ENCODE data around the gene TRMO.
"Not testable (repeated sequence)": the region's sequence is repeated elsewhere in the genome, so short reads cannot be mapped to it uniquely, and the experiment has no call there.

TRMO gene

DNA sequence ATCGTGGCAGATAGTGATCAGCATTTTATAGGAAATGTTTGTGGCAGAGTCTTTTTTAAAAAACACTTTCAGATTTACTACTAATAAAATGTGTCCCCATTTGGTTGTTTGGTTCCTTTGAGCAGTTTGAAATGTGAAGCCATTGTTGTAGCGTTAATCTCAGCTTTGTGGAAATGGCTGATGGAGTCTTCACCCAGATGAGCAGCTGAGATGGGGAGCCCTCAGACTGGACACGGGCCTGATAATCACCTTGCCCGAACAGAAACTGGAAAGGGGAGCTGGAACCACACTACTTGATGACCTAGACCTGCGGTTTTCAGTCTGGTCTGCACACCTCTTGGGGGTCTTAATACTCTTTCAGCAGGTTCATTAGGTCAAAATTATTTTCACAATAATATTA is 40.3 kb upstream of the TRMO start:
- TF ChIP-seq, protein P1, sequence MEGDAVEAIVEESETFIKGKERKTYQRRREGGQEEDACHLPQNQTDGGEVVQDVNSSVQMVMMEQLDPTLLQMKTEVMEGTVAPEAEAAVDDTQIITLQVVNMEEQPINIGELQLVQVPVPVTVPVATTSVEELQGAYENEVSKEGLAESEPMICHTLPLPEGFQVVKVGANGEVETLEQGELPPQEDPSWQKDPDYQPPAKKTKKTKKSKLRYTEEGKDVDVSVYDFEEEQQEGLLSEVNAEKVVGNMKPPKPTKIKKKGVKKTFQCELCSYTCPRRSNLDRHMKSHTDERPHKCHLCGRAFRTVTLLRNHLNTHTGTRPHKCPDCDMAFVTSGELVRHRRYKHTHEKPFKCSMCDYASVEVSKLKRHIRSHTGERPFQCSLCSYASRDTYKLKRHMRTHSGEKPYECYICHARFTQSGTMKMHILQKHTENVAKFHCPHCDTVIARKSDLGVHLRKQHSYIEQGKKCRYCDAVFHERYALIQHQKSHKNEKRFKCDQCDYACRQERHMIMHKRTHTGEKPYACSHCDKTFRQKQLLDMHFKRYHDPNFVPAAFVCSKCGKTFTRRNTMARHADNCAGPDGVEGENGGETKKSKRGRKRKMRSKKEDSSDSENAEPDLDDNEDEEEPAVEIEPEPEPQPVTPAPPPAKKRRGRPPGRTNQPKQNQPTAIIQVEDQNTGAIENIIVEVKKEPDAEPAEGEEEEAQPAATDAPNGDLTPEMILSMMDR (IDR thresholded peaks at IDR 0.05) = no peak
- Mint-ChIP-seq H3K4me1 (no peaks in the 10 kb centered on the region), H3K27me3 (ENCODE audit: low read depth, poor library complexity) (peaks cover 30% of the 10 kb centered on the region), H3K27ac (no peak overlapping the region), H3K9me3 (no peaks in the 10 kb centered on the region), H3K4me3 (no peak overlapping the region), H3K36me3 (ENCODE audit: low read depth) (no peaks in the 10 kb centered on the region)
- no peak for DNase-seq

DNA sequence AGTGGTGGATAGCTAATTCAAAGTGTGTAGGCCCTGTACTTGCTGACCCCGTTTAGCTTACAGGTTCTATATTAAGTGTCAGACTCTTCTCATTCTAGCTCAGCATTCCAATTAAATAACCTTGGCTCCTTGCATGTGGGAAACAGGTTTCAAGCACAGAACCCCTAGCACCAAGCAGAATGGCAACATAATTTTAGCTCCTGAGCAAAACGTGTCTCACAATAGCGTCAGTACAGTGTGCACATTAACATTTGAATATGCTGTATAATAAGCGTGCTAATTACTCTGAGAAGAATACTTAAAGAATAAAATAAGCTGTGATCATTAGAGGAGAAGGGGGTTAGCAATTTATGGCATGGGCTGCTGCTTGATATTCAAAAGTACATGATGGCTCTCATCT is 39.8 kb upstream of the TRMO start:
- Mint-ChIP-seq H3K27ac (no peak overlapping the region), H3K4me3 (no peak overlapping the region), H3K4me1 (no peaks in the 10 kb centered on the region), H3K9me3 (no peaks in the 10 kb centered on the region), H3K27me3 (ENCODE audit: low read depth, poor library complexity) (peaks cover 26% of the 10 kb centered on the region), H3K36me3 (ENCODE audit: low read depth) (no peaks in the 10 kb centered on the region)
- DNase-seq = no peak
- TF ChIP-seq, protein P1 (IDR thresholded peaks at IDR 0.05) = no peak

DNA sequence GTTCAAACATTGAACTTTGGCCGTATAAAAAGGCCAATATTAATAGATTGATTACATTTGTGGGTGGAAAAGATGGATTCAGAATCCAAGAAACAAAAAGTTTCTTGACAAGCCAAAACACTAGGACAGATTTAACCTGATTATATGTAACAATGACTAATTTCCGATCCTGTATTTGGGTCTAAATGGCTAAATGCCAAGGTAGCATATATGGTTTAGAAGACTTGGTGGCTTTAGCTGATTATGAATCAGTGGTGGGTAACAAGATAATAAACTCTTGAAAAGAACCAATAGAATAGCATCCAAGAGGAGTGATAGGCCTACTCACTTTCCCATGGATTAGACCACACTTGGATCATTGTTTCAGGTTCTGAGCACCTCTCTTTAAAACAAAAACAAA is 39.1 kb upstream of the TRMO start:
- H3K4me3 Mint-ChIP-seq = no peak overlapping the region
- no peak overlapping the region for H3K27ac Mint-ChIP-seq
- TF ChIP-seq, protein P1 (IDR thresholded peaks at IDR 0.05) = no peak
- peaks cover 18% of the 10 kb centered on the region for H3K27me3 Mint-ChIP-seq (ENCODE audit: low read depth, poor library complexity)
- H3K36me3 Mint-ChIP-seq (ENCODE audit: low read depth) = no peaks in the 10 kb centered on the region
- no peak for DNase-seq
- H3K4me1 Mint-ChIP-seq = no peaks in the 10 kb centered on the region
- H3K9me3 Mint-ChIP-seq = no peaks in the 10 kb centered on the region

DNA sequence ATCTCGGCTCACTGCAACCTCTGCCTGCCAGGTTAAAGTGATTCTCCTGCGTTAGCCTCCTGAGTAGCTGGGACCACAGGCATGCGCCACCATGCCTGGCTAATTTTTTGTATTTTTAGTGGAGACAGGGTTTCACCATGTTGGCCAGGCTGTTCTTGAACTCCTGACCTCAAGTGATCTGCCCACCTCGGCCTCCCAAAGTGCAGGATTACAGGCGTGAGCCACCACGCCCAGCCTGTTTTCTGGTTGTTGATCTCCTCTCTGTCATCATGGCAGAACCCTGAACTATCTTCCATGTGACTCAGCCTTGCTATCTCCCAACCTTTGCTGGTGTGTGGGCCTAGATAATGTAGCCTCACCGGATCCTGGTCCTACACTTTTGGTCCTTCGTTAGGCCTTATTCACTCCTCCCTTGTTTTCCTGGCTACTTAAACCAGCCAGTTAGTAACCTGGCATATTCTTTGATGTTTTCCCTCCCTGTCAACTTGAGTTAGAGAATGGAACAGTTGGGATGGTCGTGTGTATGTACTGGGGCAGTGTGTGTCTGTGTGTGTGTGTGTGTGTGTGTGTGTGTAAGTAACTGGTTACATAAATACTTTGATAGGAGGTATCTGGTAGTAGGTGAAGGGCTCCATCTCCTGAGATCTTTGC is 38.5 kb upstream of the TRMO start:
- H3K4me1 Mint-ChIP-seq = not testable (repeated sequence)
- Mint-ChIP-seq H3K27ac (peak overlapping the region; percentile 49), H3K27me3 (ENCODE audit: low read depth, poor library complexity) (peaks cover 15% of the 10 kb centered on the region)

DNA sequence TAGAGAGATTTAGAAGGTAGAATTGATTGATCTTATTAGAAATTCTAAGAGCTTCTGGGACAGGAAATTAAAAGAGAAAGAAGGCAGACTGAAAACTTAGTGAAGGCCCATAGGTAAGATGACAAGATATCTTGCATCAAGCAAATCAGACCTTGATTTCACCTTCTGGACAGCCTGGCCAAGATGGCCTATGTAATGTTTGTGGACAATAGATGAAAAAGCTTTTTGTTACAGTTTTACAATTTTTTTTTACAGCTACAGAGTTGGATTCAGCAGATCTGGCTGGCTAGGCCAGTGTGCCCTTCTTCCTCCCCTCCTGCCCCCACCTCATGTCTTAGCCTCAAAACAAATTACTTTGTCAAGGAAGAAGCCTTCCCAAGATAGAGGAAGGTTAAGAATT is 37.3 kb upstream of the TRMO start:
- no peak overlapping the region for H3K4me3 Mint-ChIP-seq
- no peak for DNase-seq
- H3K4me1 Mint-ChIP-seq = peaks cover 4% of the 10 kb centered on the region
- no peaks in the 10 kb centered on the region for H3K9me3 Mint-ChIP-seq
- H3K27ac Mint-ChIP-seq = no peak overlapping the region
- TF ChIP-seq, protein P1 (IDR thresholded peaks at IDR 0.05) = no peak
- H3K36me3 Mint-ChIP-seq (ENCODE audit: low read depth) = no peaks in the 10 kb centered on the region
- H3K27me3 Mint-ChIP-seq (ENCODE audit: low read depth, poor library complexity) = peaks cover 15% of the 10 kb centered on the region

More for the DNA sequence above, 38.5 kb upstream of the TRMO start:
- not testable (repeated sequence) for H3K36me3 Mint-ChIP-seq (ENCODE audit: low read depth); H3K4me3 Mint-ChIP-seq; H3K9me3 Mint-ChIP-seq; DNase-seq

DNA sequence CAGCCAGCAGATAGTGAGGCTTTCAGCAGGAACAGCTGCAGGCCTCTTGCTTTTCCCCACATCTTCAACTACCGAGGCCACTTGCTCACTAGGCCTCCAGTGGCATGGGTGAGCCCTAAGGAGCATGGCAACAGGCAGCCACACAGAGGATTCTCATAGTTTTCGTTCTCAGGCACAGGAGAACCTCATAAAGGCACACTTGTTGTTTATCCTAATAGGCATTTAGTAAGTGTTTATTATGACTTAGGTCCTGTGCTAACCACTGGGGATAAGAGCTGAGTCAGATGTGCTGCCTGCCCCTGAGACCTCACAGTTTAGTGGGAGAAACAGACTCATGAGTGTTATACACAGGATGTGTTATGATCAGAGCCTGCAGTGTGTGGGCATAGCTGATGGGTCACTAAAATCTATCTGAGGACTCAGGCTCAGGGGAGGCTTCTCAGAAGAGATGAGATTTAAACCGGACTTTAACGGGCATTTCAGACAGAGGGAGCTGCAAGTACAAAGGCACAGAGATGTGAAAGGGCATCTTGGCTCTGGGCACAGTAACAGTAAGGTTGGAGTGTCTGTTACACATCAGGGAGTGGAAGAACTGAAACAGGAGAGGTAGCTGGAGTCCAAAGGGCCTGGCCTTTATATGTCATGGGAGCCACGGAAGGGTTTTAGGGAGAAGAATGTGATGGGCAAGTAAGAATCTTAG is 36.7 kb upstream of the TRMO start:
- Mint-ChIP-seq H3K36me3 (ENCODE audit: low read depth) (no peaks in the 10 kb centered on the region), H3K4me1 (peaks cover 4% of the 10 kb centered on the region), H3K9me3 (no peaks in the 10 kb centered on the region), H3K4me3 (no peak overlapping the region), H3K27me3 (ENCODE audit: low read depth, poor library complexity) (peaks cover 20% of the 10 kb centered on the region), H3K27ac (no peak overlapping the region)
- TF ChIP-seq, protein P1 (IDR thresholded peaks at IDR 0.05) = no peak
- no peak for DNase-seq
